Esophagus squamous epithelium (tissue), 5 donors: ENCODE data around the gene HM13. TPM values are rescaled to one million over a fixed set of nuclear protein-coding genes. Genes with fewer than 3 reads are reported as not detected.

ENCODE experiments used
- DNase-seq: peaks from one replicate; lab custom pipeline; 2025; lab: John Stamatoyannopoulos, UW
- H3K27ac ChIP-seq, 4 donors: fragments of 200-600 bp; sonication (generic); one replicate each; pipeline ENCODE4 v1.5.1; 2016 to 2019; ENCODE audit warnings: mild to moderate bottlenecking in 1 of 4
- H3K27me3 ChIP-seq, 4 donors: fragments of 200-600 bp; sonication (generic); 1 replicate in 3 of 4; 2 replicates in 1 of 4; pipeline versions ENCODE4 v1.5.1 to v1.6.0; 2017 to 2021; ENCODE audit warnings: antibody characterized with exemption in 1 of 4
- H3K36me3 ChIP-seq, 3 donors: fragments of 200-600 bp; sonication (generic); one replicate each; pipeline ENCODE4 v1.5.1; 2016 to 2019
- H3K4me1 ChIP-seq, 3 donors: fragments of 200-600 bp; sonication (generic); one replicate each; pipeline ENCODE4 v1.5.1; 2017 to 2019
- H3K4me3 ChIP-seq, 4 donors: fragments of 200-600 bp; sonication (generic); 1 replicate in 3 of 4; 2 replicates in 1 of 4; pipeline ENCODE4 v1.5.1; 2016 to 2019; ENCODE audit warnings: mild to moderate bottlenecking in 2 of 4, moderate library complexity in 1 of 4
- H3K9me3 ChIP-seq, 3 donors: fragments of 200-600 bp; sonication (generic); one replicate each; pipeline ENCODE4 v1.5.1; 2016 to 2019
- POLR2A ChIP-seq, 4 donors: fragments of 450-650 bp; IDR thresholded peaks; one replicate each; pipeline ENCODE4 v1.6.1; 2017; ENCODE audit warnings: antibody characterized with exemption in 4 of 4, mild to moderate bottlenecking in 4 of 4, moderate library complexity in 3 of 4
- WGBS, 2 donors: methylation state at CpG; one replicate each; pipeline ENCODE4 v1.1.5; 2018; 5-methylcytosine and 5-hydroxymethylcytosine counted together
- intact Hi-C: fragments of 100-400 bp; cut with DNase I; formaldehyde crosslinking; loops from one replicate; pipeline ENCODE4 v1.15.0; 2022
- total RNA-seq, 4 donors: library from RNA; depleted of rRNA; stranded (reverse); fragments of >200 nt; gene quantifications; one replicate each; pipeline ENCODE4 v1.1.0, GENCODE V29; 2016
- TF ChIP-seq, protein P1 (sequence below), 6 experiments: fragments of 450-650 bp in 4 of 6; fragments of 200-600 bp in 2 of 6; sonication (generic) in 2 of 6; IDR thresholded peaks; one replicate each; pipeline ENCODE4 v1.5.1; 2016 to 2019; ENCODE audit warnings: antibody characterized with exemption in 6 of 6, mild to moderate bottlenecking in 4 of 6, moderate library complexity in 4 of 6
- donor health status: DM: yes; HTN: yes; CAD: no.

Gene HM13
- total RNA-seq, 4 donors from 2014 or later = 76.3 to 162 (median 108) TPM

DNA sequence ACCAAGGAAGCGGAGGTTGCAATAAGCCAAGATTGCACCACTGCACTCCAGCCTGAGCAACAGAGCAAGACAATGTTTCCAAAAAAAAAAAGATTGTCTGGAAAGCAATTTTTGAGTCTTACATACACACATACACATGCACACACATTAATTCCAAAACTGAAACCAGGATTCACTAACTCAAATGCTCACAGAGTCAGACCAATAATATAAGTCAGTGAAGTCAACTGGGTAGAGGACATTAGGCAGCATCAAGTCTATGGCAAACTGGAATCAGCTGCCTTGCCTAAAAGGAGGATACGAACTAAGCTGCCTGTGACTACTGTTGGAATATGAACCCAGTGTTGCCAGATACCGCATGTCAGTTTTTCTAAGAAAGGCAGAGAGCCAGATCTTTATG, 23.5 kb upstream of the HM13 start:
- peaks cover 0 to 10% (median 0%) of the 10 kb centered on the region in 3 donors for H3K4me1 ChIP-seq
- no peaks in the 10 kb centered on the region for H3K36me3 ChIP-seq
- no peaks in the 10 kb centered on the region for H3K9me3 ChIP-seq
- intact Hi-C loops = no loop called here
- no peak overlapping the region for H3K27ac ChIP-seq
- WGBS, 2 donors = 74 to 82% methylated on average over 3 of the region's 3 CpGs
- H3K4me3 ChIP-seq = no peak overlapping the region
- peaks cover 0 to 2% (median 0%) of the 10 kb centered on the region in 4 donors for H3K27me3 ChIP-seq
- DNase-seq = no peak
- TF ChIP-seq POLR2A (IDR thresholded peaks at IDR 0.05) = no peak
- TF ChIP-seq, protein P1, sequence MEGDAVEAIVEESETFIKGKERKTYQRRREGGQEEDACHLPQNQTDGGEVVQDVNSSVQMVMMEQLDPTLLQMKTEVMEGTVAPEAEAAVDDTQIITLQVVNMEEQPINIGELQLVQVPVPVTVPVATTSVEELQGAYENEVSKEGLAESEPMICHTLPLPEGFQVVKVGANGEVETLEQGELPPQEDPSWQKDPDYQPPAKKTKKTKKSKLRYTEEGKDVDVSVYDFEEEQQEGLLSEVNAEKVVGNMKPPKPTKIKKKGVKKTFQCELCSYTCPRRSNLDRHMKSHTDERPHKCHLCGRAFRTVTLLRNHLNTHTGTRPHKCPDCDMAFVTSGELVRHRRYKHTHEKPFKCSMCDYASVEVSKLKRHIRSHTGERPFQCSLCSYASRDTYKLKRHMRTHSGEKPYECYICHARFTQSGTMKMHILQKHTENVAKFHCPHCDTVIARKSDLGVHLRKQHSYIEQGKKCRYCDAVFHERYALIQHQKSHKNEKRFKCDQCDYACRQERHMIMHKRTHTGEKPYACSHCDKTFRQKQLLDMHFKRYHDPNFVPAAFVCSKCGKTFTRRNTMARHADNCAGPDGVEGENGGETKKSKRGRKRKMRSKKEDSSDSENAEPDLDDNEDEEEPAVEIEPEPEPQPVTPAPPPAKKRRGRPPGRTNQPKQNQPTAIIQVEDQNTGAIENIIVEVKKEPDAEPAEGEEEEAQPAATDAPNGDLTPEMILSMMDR (IDR thresholded peaks at IDR 0.05) = no peak

DNA sequence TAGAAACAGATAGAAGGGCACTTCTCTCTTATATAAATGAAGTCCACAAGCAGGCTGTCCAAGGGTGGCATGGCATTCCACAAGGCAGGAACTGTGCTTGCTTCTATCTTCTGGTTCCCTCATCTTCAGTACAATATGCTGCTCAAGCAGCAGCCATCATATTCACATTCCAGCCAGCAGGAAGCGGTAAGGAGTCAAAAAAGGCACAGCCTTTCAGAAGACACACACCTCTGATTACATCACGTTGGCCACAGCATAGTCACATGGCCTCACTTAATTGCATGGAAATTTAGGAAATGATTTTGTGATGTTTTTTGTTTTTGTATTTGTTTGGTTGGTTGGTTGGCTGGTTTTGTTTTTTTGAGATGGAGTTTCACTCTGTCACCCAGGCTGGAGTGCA, 20.1 kb upstream of the HM13 start:
- intact Hi-C loops = no loop called here
- DNase-seq = no peak
- WGBS, 2 donors = 58 to 61% methylated on average over 2 of the region's 2 CpGs

DNA sequence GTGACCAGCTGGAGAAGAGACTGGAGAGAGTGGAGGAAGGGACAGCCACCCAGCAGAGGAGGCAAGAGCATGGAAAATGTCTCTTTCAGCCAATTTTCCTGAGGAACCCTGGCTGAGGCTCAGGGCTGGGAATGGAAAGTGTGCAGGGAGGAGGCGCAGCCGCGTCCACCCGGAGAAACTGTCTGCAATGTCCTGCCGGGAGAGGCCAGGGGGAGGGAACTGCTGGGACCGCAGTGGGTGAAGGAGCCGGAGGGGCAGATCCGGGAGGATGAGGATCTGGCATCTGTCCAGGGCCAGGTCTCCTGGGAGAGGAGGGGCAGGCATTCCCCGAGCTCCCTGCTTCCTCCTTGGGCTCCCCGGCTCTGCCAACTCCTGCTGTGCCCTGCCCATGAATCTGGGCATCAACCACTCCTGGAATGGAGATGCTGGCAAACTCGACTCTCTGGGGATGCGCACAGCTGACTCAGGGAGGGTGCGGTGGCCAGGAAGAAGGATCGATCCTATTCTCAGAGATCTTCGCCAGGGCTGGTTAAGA, 17.4 kb upstream of the HM13 start:
- H3K27me3 ChIP-seq = peaks cover 0 to 6% (median 0%) of the 10 kb centered on the region in 4 donors
- no peaks in the 10 kb centered on the region for H3K9me3 ChIP-seq
- no peaks in the 10 kb centered on the region for H3K36me3 ChIP-seq
- 31 to 36% methylated on average over 2 to 10 of the region's 15 CpGs for WGBS, 2 donors
- intact Hi-C loops = loop anchor here (5.0 kb wide), 1 partner anchor 35 kb away; no protein-coding TSS in a partner anchor
- no peak for TF ChIP-seq POLR2A (IDR thresholded peaks at IDR 0.05)
- TF ChIP-seq, protein P1 (IDR thresholded peaks at IDR 0.05) = no peak
- H3K4me1 ChIP-seq = peaks cover 0 to 13% (median 9%) of the 10 kb centered on the region in 3 donors
- peak overlapping the region in 1 of 4 donors; percentile 41 for H3K4me3 ChIP-seq
- no peak for DNase-seq
- H3K27ac ChIP-seq = peak overlapping the region; percentile 7 to 75 (median 45)

More for the DNA sequence above, 20.1 kb upstream of the HM13 start:
- Histone ChIP-seq H3K36me3 (no peaks in the 10 kb centered on the region), H3K9me3 (no peaks in the 10 kb centered on the region), H3K27ac (no peak overlapping the region), H3K27me3 (peaks cover 0 to 6% (median 0%) of the 10 kb centered on the region in 4 donors), H3K4me1 (peaks cover 0 to 13% (median 9%) of the 10 kb centered on the region in 3 donors), H3K4me3 (no peak overlapping the region)
- TF ChIP-seq, protein P1 (IDR thresholded peaks at IDR 0.05) = peak in 1 of 6 experiments; percentile 50
- no peak for TF ChIP-seq POLR2A (IDR thresholded peaks at IDR 0.05)

- TF ChIP-seq POLR2A (IDR thresholded peaks at IDR 0.05) = no peak
- Histone ChIP-seq H3K36me3 (no peaks in the 10 kb centered on the region), H3K4me1 (peaks cover 0 to 15% (median 9%) of the 10 kb centered on the region in 3 donors), H3K27me3 (peaks cover 0 to 6% (median 0%) of the 10 kb centered on the region in 4 donors), H3K4me3 (no peak overlapping the region), H3K9me3 (no peaks in the 10 kb centered on the region), H3K27ac (peak overlapping the region in 2 of 4 donors; percentile 52 to 75)
- 36 to 38% methylated on average over 4 to 6 of the region's 6 CpGs for WGBS, 2 donors
- no peak for DNase-seq
- intact Hi-C loops = loop anchor here (5.0 kb wide), 1 partner anchor 36 kb away; no protein-coding TSS in a partner anchor
Observed at GRCh38 chr20:31497838-31498540, 16.3 kb upstream of the HM13 start.

GRCh38 chr20:31500527-31500926, 13.7 kb upstream of the HM13 start:
- H3K36me3 ChIP-seq = no peaks in the 10 kb centered on the region
- no peaks in the 10 kb centered on the region for H3K9me3 ChIP-seq
- H3K4me3 ChIP-seq = no peak overlapping the region
- peaks cover 0 to 10% (median 0%) of the 10 kb centered on the region in 4 donors for H3K27me3 ChIP-seq
- no peak for TF ChIP-seq POLR2A (IDR thresholded peaks at IDR 0.05)
- TF ChIP-seq, protein P1 (IDR thresholded peaks at IDR 0.05) = no peak
- intact Hi-C loops = no loop called here
- WGBS, 2 donors = 40 to 50% methylated on average over 1 of the region's 1 CpG
- peaks cover 0 to 20% (median 9%) of the 10 kb centered on the region in 3 donors for H3K4me1 ChIP-seq
- no peak overlapping the region for H3K27ac ChIP-seq
- DNase-seq = no peak
